NT2/D1 (cell line): ENCODE results near the gene IL20.

ENCODE experiments used
- SUZ12 ChIP-seq: IDR thresholded peaks from 2 replicates; pipeline ENCODE4 v1.6.1; 2011; ENCODE audit not compliant: insufficient read length, insufficient read depth; ENCODE audit errors: extremely low read depth
- YY1 ChIP-seq: IDR thresholded peaks from 2 replicates; pipeline ENCODE4 v1.6.1; 2011; ENCODE audit not compliant: insufficient read length, insufficient read depth
- ZNF274 ChIP-seq: IDR thresholded peaks from 2 replicates; pipeline ENCODE4 v1.6.1; 2011; ENCODE audit warnings: mild to moderate bottlenecking, low read depth, low read length

DNA sequence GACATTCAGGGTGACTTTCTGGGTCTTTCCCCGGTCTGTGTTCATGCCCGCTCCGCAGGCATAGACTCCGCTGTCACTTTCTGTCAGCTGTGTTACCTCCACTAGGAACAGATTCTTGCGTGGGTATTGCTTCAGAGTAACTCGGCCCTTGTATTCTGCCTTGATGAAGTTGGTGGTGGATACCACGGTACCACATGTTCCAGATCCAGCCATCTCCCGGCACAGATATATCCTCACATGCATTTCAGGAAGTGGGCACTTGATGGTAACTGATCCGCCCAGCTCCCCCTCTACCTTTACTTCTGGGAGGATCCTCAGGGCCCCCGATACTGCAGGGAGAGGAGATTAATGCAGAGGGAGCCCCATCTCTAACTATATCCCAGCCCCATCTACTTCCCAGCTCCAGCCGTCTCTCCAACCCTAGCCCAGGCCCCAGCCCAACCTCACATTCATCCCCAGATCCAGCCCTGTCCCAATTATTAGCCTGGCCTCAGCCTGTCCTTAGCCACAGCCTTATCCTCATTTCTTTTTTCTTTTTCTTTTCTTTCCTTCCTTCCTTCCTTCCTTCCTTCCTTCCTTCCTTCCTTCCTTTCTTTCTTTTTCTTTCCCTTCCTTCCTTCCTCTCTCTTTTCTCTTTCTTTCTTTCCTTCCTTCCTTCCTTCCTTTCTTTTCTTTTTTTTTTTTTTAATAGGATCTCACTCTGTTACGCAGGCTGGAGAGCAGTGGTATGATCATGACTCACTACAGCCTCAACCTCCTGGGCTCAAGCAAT, 48.5 kb downstream of the IL20 start:
- TF ChIP-seq YY1, result no peak
- TF ChIP-seq ZNF274, result no peak
- no peak for TF ChIP-seq SUZ12
